ENCODE data around the gene POU5F1.
"Not testable (repeated sequence)": the region's sequence is repeated elsewhere in the genome, so short reads cannot be mapped to it uniquely, and the experiment has no call there.

Gene POU5F1

GRCh38 chr6:31165986-31166385 lies 4.5 kb downstream of the POU5F1 start:
- DNase-seq (ENCODE audit: low read depth) = no peak
- TF ChIP-seq, protein P1, sequence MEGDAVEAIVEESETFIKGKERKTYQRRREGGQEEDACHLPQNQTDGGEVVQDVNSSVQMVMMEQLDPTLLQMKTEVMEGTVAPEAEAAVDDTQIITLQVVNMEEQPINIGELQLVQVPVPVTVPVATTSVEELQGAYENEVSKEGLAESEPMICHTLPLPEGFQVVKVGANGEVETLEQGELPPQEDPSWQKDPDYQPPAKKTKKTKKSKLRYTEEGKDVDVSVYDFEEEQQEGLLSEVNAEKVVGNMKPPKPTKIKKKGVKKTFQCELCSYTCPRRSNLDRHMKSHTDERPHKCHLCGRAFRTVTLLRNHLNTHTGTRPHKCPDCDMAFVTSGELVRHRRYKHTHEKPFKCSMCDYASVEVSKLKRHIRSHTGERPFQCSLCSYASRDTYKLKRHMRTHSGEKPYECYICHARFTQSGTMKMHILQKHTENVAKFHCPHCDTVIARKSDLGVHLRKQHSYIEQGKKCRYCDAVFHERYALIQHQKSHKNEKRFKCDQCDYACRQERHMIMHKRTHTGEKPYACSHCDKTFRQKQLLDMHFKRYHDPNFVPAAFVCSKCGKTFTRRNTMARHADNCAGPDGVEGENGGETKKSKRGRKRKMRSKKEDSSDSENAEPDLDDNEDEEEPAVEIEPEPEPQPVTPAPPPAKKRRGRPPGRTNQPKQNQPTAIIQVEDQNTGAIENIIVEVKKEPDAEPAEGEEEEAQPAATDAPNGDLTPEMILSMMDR (IDR thresholded peaks at IDR 0.05; ENCODE audit: insufficient read depth, low read depth, low read length, missing control alignments) = no peak
- H3K4me3 ChIP-seq (ENCODE audit: low read length) = no peak overlapping the region

GRCh38 chr6:31165064-31165832 lies 5.2 kb downstream of the POU5F1 start:
- not testable (repeated sequence) for DNase-seq (ENCODE audit: low read depth); H3K4me3 ChIP-seq (ENCODE audit: low read length)

- not testable (repeated sequence) for H3K4me3 ChIP-seq (ENCODE audit: low read length); DNase-seq (ENCODE audit: low read depth)
Measured at GRCh38 chr6:31164475-31165063, 5.9 kb downstream of the POU5F1 start.

DNA sequence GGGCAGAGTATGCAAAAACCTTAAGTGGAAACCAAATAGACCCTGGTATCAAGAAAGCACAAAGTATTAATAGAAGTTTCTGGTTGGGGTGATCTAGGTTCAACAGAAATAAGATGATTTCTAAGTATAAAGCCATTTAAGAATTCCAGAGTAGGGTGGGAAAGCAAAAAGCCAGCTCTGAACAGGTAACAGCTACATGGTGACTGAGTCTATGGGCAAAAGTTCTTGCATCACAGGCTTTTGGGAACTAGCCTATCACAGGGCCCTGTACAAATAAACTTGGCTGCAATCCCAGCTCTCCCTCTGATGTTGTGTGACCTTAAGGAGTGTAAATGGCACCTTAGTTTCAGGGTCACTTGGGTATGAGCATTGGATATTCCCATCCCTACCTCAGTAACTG lies 6.6 kb downstream of the POU5F1 start:
- DNase-seq (ENCODE audit: low read depth) = peak; percentile 61
- TF ChIP-seq, protein P1 (IDR thresholded peaks at IDR 0.05; ENCODE audit: insufficient read depth, low read depth, low read length, missing control alignments) = no peak
- no peak overlapping the region for H3K4me3 ChIP-seq (ENCODE audit: low read length)

DNA sequence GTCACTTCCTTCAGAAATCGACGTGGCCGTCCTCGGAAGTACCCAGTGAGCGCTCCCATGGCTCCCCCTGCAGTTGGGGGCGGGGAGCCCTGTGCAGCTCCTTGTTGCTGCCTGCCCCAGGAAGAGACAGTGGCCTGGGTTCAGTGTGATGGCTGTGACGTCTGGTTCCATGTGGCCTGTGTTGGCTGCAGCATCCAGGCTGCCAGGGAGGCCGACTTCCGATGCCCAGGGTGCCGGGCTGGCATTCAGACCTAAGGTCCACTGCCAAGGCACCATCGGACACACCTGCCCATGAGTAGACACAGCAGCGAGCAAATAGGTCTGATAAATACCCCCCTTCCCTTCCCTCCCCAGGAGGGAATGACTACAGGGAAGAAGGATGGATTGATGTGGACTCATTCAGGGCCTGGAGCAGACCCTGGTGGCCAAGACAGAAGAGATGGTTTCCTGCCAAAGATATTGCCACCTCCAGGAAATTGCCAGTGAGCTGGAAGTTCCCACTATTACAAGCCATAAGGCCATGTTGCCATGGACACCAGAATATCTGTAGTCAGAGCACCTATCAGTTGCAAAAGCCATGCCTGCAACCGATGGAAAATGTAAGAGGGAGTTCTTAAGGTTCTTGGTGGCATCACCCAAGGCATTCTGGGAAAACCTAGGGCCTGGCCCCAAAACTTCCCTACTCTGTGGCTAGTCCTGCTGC lies 7.9 kb downstream of the POU5F1 start:
- DNase-seq (ENCODE audit: low read depth) = no peak
- TF ChIP-seq, protein P1 (IDR thresholded peaks at IDR 0.05; ENCODE audit: insufficient read depth, low read depth, low read length, missing control alignments) = no peak
- H3K4me3 ChIP-seq (ENCODE audit: low read length) = no peak overlapping the region

GRCh38 chr6:31161216-31162126 lies 9.0 kb downstream of the POU5F1 start:
- H3K4me3 ChIP-seq (ENCODE audit: low read length) = no peak overlapping the region
- TF ChIP-seq, protein P1 (IDR thresholded peaks at IDR 0.05; ENCODE audit: insufficient read depth, low read depth, low read length, missing control alignments) = no peak
- no peak for DNase-seq (ENCODE audit: low read depth)

DNA sequence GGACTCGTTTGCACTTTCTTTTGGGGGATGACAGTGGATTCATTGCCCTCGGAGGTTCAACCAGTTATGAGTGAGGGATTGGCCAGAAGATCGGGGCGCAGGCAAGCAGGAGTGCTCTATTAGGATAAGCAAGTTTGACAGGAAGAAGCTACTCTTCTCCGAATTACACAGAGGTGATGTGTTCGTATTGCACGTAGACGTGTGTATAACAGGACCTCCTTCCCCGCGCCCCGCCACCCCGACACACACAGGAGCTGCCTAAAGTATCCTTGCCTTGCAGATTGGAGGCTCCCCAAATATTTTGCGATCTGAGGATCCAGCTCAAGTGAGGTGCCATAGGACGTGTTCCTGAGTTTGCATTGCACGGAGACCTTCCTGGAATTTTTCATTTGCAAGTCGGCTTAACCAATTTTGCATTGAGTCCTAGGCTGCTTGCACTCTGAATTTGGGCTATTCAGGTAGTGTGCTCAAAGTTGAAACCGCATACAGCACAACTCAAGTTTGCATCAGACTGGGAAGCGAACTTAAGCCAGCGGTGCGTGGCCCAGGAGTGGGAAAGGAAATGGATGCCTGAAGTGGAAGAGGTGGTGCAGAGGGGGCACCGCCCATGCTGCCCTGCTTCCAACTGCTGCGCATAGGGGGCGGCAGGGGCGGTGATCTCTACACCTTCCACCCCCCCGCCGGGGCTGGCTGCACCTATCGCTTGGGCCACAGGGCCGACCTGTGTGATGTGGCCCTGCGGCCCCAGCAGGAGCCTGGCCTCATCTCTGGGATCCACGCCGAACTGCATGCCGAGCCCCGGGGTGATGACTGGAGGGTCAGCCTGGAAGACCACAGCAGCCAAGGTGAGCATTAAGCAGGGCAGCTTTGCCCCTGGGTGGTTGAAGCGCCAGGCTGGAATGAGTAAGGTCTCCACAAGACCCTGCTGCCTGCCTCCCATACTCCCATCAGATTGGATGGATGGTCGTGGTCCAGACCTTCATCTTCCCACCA lies 11.3 kb downstream of the POU5F1 start:
- H3K4me3 ChIP-seq (ENCODE audit: low read length) = peak overlapping the region; percentile 84
- TF ChIP-seq, protein P1 (IDR thresholded peaks at IDR 0.05; ENCODE audit: insufficient read depth, low read depth, low read length, missing control alignments) = no peak
- DNase-seq (ENCODE audit: low read depth) = peak; percentile 66

All from epithelial cell of esophagus (primary cell).